ENCODE measurements around the gene HNF4A. TPM values are rescaled to one million over a fixed set of nuclear protein-coding genes. Genes with fewer than 3 reads are reported as not detected.
"Not testable (repeated sequence)": the region's sequence is repeated elsewhere in the genome, so short reads cannot be mapped to it uniquely, and the experiment has no call there.

Gene HNF4A
- total RNA-seq, 4 donors from 2014 or later, result not detected

DNA sequence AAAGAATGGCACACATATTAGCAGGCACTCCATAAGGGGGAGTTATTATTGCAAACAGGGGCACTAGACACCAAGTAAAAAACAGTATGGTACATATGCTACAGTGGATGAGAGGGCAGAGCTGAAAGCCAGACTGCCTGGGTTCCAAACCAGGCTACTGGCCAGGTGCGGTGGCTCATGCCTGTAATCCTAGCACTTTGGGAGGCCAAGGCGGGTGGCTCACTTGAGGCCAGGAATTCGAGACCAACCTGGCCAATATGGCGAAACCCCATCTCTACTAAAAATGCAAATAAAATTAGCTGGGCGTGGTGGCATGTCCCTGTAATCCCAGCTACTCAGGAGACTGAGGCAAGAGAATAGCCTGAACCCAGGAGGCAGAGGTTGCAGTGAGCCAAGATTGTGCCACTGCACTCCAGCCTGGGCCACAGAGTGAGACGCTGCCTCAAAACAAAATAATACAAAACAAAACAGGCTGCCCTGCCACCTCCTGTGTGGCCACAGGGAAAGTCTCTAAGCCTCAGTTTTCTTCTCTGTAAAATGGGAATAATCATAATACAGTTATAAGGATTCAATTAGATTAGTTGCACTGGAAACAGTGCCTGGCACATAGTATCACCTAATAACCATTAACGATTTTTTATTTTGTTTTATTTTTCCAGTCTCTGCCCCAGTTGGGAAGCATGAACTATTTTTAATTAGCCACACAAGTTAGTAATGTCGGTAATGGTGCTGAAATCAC lies 112.7 kb downstream of the HNF4A start:
- no peak for TF ChIP-seq POLR2A (IDR thresholded peaks at IDR 0.05)
- TF ChIP-seq, protein P1, sequence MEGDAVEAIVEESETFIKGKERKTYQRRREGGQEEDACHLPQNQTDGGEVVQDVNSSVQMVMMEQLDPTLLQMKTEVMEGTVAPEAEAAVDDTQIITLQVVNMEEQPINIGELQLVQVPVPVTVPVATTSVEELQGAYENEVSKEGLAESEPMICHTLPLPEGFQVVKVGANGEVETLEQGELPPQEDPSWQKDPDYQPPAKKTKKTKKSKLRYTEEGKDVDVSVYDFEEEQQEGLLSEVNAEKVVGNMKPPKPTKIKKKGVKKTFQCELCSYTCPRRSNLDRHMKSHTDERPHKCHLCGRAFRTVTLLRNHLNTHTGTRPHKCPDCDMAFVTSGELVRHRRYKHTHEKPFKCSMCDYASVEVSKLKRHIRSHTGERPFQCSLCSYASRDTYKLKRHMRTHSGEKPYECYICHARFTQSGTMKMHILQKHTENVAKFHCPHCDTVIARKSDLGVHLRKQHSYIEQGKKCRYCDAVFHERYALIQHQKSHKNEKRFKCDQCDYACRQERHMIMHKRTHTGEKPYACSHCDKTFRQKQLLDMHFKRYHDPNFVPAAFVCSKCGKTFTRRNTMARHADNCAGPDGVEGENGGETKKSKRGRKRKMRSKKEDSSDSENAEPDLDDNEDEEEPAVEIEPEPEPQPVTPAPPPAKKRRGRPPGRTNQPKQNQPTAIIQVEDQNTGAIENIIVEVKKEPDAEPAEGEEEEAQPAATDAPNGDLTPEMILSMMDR (IDR thresholded peaks at IDR 0.05), result no peak
- intact Hi-C loops (cut with DNase I), result loop anchor here (10.0 kb wide), 1 partner anchor 73 kb away; no protein-coding TSS in a partner anchor
- Histone ChIP-seq H3K4me1 (peaks cover 0 to 13% of the 10 kb centered on the region in 2 donors), H3K9me3 (no peaks in the 10 kb centered on the region), H3K27me3 (no peaks in the 10 kb centered on the region), H3K36me3 (no peaks in the 10 kb centered on the region), H3K4me3 (replicated peaks in 1 of 3) (no peak overlapping the region), H3K27ac (peak overlapping the region in 2 of 3 donors; percentile 2 to 16)
- 87 to 92% methylated on average over 8 of the region's 8 CpGs for WGBS, 2 donors
- DNase-seq, result no peak

GRCh38 chr20:44470327-44470726 lies 114.8 kb downstream of the HNF4A start:
- H3K4me3 ChIP-seq (replicated peaks in 1 of 3), result no peak overlapping the region
- H3K27me3 ChIP-seq, result no peaks in the 10 kb centered on the region
- no peaks in the 10 kb centered on the region for H3K9me3 ChIP-seq
- DNase-seq, result no peak
- H3K4me1 ChIP-seq, result peaks cover 3 to 7% of the 10 kb centered on the region in 2 donors
- 70 to 71% methylated on average over 5 of the region's 5 CpGs for WGBS, 2 donors
- H3K36me3 ChIP-seq, result no peaks in the 10 kb centered on the region
- no peak overlapping the region for H3K27ac ChIP-seq
- intact Hi-C loops (cut with DNase I), result loop anchor here (10.0 kb wide), 2 partner anchors 144 to 256 kb away; partner anchors contain the start of gene OSER1
- TF ChIP-seq POLR2A (IDR thresholded peaks at IDR 0.05), result no peak
- TF ChIP-seq, protein P1 (IDR thresholded peaks at IDR 0.05), result no peak

- Histone ChIP-seq H3K27ac (no peak overlapping the region), H3K9me3 (no peaks in the 10 kb centered on the region), H3K4me3 (replicated peaks in 1 of 3) (no peak overlapping the region), H3K27me3 (no peaks in the 10 kb centered on the region), H3K4me1 (peaks cover 7 to 11% of the 10 kb centered on the region in 2 donors), H3K36me3 (no peaks in the 10 kb centered on the region)
- no peak for DNase-seq
- intact Hi-C loops (cut with DNase I), result loop anchor here (10.0 kb wide), 2 partner anchors 143 to 257 kb away; partner anchors contain the start of gene OSER1
- no peak for TF ChIP-seq POLR2A (IDR thresholded peaks at IDR 0.05)
- TF ChIP-seq, protein P1 (IDR thresholded peaks at IDR 0.05), result peak in 4 of 6 experiments; percentile 23 to 36 (median 30)
- 60 to 65% methylated on average over 2 of the region's 2 CpGs for WGBS, 2 donors
Observed at GRCh38 chr20:44471481-44471882, 116.0 kb downstream of the HNF4A start.

- not testable (repeated sequence) for H3K9me3 ChIP-seq; H3K4me3 ChIP-seq (replicated peaks in 1 of 3); H3K27ac ChIP-seq; DNase-seq; H3K36me3 ChIP-seq; H3K27me3 ChIP-seq
- H3K4me1 ChIP-seq, result peaks cover 14 to 15% of the 10 kb centered on the region in 2 donors
- WGBS, 2 donors, result 83 to 85% methylated on average over 9 of the region's 9 CpGs
- intact Hi-C loops (cut with DNase I), result loop anchor here (10.0 kb wide), 2 partner anchors 143 to 257 kb away; partner anchors contain the start of gene OSER1
Observed at GRCh38 chr20:44472283-44472682, 116.8 kb downstream of the HNF4A start.

GRCh38 chr20:44475372-44475693 lies 119.8 kb downstream of the HNF4A start:
- intact Hi-C loops (cut with DNase I), result loop anchor here (10.0 kb wide), 2 partner anchors 139 to 261 kb away; partner anchors contain the start of gene OSER1
- H3K4me3 ChIP-seq (replicated peaks in 1 of 3), result peak overlapping the region in 1 of 3 donors; percentile 70
- no peaks in the 10 kb centered on the region for H3K27me3 ChIP-seq
- H3K27ac ChIP-seq, result peak overlapping the region in 2 of 3 donors; percentile 95 to 96
- peaks cover 14 to 15% of the 10 kb centered on the region in 2 donors for H3K4me1 ChIP-seq
- no peak for DNase-seq
- WGBS, 2 donors, result 16 to 28% methylated on average over 2 of the region's 2 CpGs
- H3K36me3 ChIP-seq, result peaks cover 0 to 3% of the 10 kb centered on the region in 2 donors
- TF ChIP-seq POLR2A (IDR thresholded peaks at IDR 0.05), result no peak
- TF ChIP-seq, protein P1 (IDR thresholded peaks at IDR 0.05), result no peak
- no peaks in the 10 kb centered on the region for H3K9me3 ChIP-seq

Data from thyroid gland (tissue), 4 donors.